Prostate gland (tissue), 2 donors: ENCODE results near the gene TFAP2E.

Experiments
- POLR2A ChIP-seq: fragments of 450-650 bp; IDR thresholded peaks from one replicate; pipeline ENCODE4 v1.6.1; 2016; ENCODE audit warnings: antibody characterized with exemption, mild to moderate bottlenecking
- POLR2AphosphoS5 ChIP-seq: sonication (generic); formaldehyde crosslinking; IDR thresholded peaks from one replicate; pipeline ENCODE4 v1.6.1; 2017; ENCODE audit warnings: antibody characterized with exemption
- TF ChIP-seq, protein P1 (sequence below), 4 experiments: fragments of 200-600 bp in 2 of 4; fragments of 450-650 bp in 2 of 4; sonication (generic) in 2 of 4; IDR thresholded peaks; 1 replicate in 3 of 4; 2 replicates in 1 of 4; pipeline ENCODE4 v1.5.1; 2016 to 2019; ENCODE audit warnings: antibody characterized with exemption in 4 of 4, mild to moderate bottlenecking in 2 of 4, moderate library complexity in 2 of 4

- TF ChIP-seq, protein P1, sequence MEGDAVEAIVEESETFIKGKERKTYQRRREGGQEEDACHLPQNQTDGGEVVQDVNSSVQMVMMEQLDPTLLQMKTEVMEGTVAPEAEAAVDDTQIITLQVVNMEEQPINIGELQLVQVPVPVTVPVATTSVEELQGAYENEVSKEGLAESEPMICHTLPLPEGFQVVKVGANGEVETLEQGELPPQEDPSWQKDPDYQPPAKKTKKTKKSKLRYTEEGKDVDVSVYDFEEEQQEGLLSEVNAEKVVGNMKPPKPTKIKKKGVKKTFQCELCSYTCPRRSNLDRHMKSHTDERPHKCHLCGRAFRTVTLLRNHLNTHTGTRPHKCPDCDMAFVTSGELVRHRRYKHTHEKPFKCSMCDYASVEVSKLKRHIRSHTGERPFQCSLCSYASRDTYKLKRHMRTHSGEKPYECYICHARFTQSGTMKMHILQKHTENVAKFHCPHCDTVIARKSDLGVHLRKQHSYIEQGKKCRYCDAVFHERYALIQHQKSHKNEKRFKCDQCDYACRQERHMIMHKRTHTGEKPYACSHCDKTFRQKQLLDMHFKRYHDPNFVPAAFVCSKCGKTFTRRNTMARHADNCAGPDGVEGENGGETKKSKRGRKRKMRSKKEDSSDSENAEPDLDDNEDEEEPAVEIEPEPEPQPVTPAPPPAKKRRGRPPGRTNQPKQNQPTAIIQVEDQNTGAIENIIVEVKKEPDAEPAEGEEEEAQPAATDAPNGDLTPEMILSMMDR (IDR thresholded peaks at IDR 0.05): no peak
- TF ChIP-seq POLR2AphosphoS5 (no peak), POLR2A (no peak)
Observed at GRCh38 chr1:35599411-35599810, 26.3 kb downstream of the TFAP2E start.
